WERI-Rb-1 (cell line): ENCODE results near the gene CD28.
"Not testable (repeated sequence)": the region's sequence is repeated elsewhere in the genome, so short reads cannot be mapped to it uniquely, and the experiment has no call there.

Experiments
- DNase-seq: peaks from one replicate; pipeline ENCODE4 v3.0.0-alpha.2; 2020
- H3K27ac ChIP-seq: fragments of 250-450 bp; sonication (Bioruptor Pico); 2 replicates; pipeline ENCODE4 v1.5.1; 2020; ENCODE audit warnings: mild to moderate bottlenecking, moderate library complexity
- H3K27me3 ChIP-seq: fragments of 250-450 bp; sonication (Bioruptor Pico); 2 replicates; pipeline ENCODE4 v1.5.1; 2021; ENCODE audit warnings: mild to moderate bottlenecking, low read depth, moderate library complexity; ENCODE audit not compliant: insufficient read depth, severe bottlenecking
- H3K36me3 ChIP-seq: fragments of 250-450 bp; sonication (Bioruptor Pico); 2 replicates; pipeline ENCODE4 v1.5.1; 2020; ENCODE audit warnings: mild to moderate bottlenecking, moderate library complexity
- H3K4me3 ChIP-seq: 2 replicates; pipeline ENCODE4 v1.5.1; 2011; ENCODE audit warnings: low read depth, mild to moderate bottlenecking, control low read depth, low read length
- H3K9me3 ChIP-seq: fragments of 250-450 bp; sonication (Bioruptor Pico); 2 replicates; pipeline ENCODE4 v1.5.1; 2021; ENCODE audit warnings: mild to moderate bottlenecking, moderate library complexity; ENCODE audit not compliant: severe bottlenecking
- CTCF ChIP-seq: IDR thresholded peaks from 2 replicates; pipeline ENCODE4 v1.5.1; 2011; ENCODE audit warnings: low read depth, mild to moderate bottlenecking, control low read depth, inconsistent platforms, low read length

CD28 gene

GRCh38 chr2:203780231-203780630, 73.8 kb downstream of the CD28 start:
- Histone ChIP-seq H3K27me3 (no peaks in the 10 kb centered on the region), H3K9me3 (peaks cover 2% of the 10 kb centered on the region), H3K36me3 (no peaks in the 10 kb centered on the region), H3K4me3 (no peak overlapping the region), H3K27ac (no peak overlapping the region)
- no peak for TF ChIP-seq CTCF
- no peak for DNase-seq

- H3K27me3 ChIP-seq, result no peaks in the 10 kb centered on the region
- peaks cover 2% of the 10 kb centered on the region for H3K9me3 ChIP-seq
- no peak for TF ChIP-seq CTCF
- no peak for DNase-seq
- H3K36me3 ChIP-seq, result no peaks in the 10 kb centered on the region
- no peak overlapping the region for H3K27ac ChIP-seq
- no peak overlapping the region for H3K4me3 ChIP-seq
Observed at GRCh38 chr2:203781151-203781550, 74.7 kb downstream of the CD28 start.

GRCh38 chr2:203782262-203782976, 76.0 kb downstream of the CD28 start:
- DNase-seq, result peak; percentile 54
- no peak overlapping the region for H3K4me3 ChIP-seq
- peak; percentile 84 for TF ChIP-seq CTCF
- no peak overlapping the region for H3K27ac ChIP-seq
- peaks cover 2% of the 10 kb centered on the region for H3K9me3 ChIP-seq
- H3K27me3 ChIP-seq, result no peaks in the 10 kb centered on the region
- H3K36me3 ChIP-seq, result no peaks in the 10 kb centered on the region

- Histone ChIP-seq H3K9me3 (peaks cover 2% of the 10 kb centered on the region), H3K4me3 (no peak overlapping the region), H3K36me3 (no peaks in the 10 kb centered on the region), H3K27ac (no peak overlapping the region), H3K27me3 (no peaks in the 10 kb centered on the region)
- DNase-seq, result no peak
- no peak for TF ChIP-seq CTCF
Observed at GRCh38 chr2:203783496-203784203, 77.2 kb downstream of the CD28 start.

- H3K27ac ChIP-seq, H3K9me3 ChIP-seq: not testable (repeated sequence)
Observed at GRCh38 chr2:203784710-203785270, 78.4 kb downstream of the CD28 start.

GRCh38 chr2:203785391-203786110, 79.1 kb downstream of the CD28 start:
- not testable (repeated sequence) for DNase-seq, H3K4me3 ChIP-seq, H3K27me3 ChIP-seq, H3K27ac ChIP-seq, H3K9me3 ChIP-seq, H3K36me3 ChIP-seq

More at GRCh38 chr2:203784710-203785270, 78.4 kb downstream of the CD28 start:
- not testable (repeated sequence) for H3K4me3 ChIP-seq, H3K36me3 ChIP-seq, H3K27me3 ChIP-seq, DNase-seq
